HepG2 (cell line): Measurements from ENCODE around the gene INTS7. TPM values are rescaled to one million over a fixed set of nuclear protein-coding genes. Genes with fewer than 3 reads are reported as not detected.

ENCODE experiments used
- ATAC-seq: fragments of 200-7000 bp; cut with Tn5 transposase; 3 replicates; pipeline ENCODE4 v1.9.1; 2020; ENCODE audit warnings: mild to moderate bottlenecking, moderate library complexity
- BruUV-seq: library from RNA; stranded (reverse); fragments of 400-500 nt; replicated peaks from 2 replicates; lab custom pipeline; 2021; lab: Mats Ljungman, UMichigan
- CTCF ChIA-PET: fragments of 300-600 bp; formaldehyde crosslinking; extraction: SDS; loops from one replicate; lab custom pipeline; 2021; ENCODE audit warnings: low total read pairs, inconsistent platforms, low intra/inter-chr PET ratio; lab: Yijun Ruan, JAX
- POLR2A ChIA-PET: fragments of 350-600 bp; sonication (Branson Sonifier 250); formaldehyde crosslinking; loops from one replicate; lab custom pipeline; 2020; ENCODE audit warnings: antibody characterized with exemption, inconsistent platforms; lab: Yijun Ruan, JAX
- DNase-seq: peaks from one replicate; pipeline ENCODE4 v3.0.0-alpha.2; 2015; ENCODE audit warnings: low spot score
- FAIRE-seq: peaks from 3 replicates; lab custom pipeline; 2011; peaks lifted over from hg19 to GRCh38; lab: Jason Lieb, UNC
- H2AFZ ChIP-seq: one replicate; pipeline ENCODE4 v1.6.1; 2011; ENCODE audit warnings: low read length, inconsistent platforms
- H3K27ac ChIP-seq: fragments of 300-600 bp; 3 replicates; pipeline ENCODE4 v1.8.0; 2011; ENCODE audit warnings: mixed run types, mild to moderate bottlenecking, mixed read lengths, low read length, inconsistent platforms; ENCODE audit not compliant: insufficient read depth; ENCODE audit errors: extremely low read length
- H3K27me3 ChIP-seq, 2 experiments: fragments of 200-600 bp in 1 of 2; 2 replicates in 1 of 2; 3 replicates in 1 of 2; pipeline versions ENCODE4 v1.6.0 to v1.8.0; 2011; ENCODE audit warnings: low read length in 2 of 2, mild to moderate bottlenecking in 2 of 2, moderate library complexity in 2 of 2, inconsistent platforms in 1 of 2; ENCODE audit not compliant: insufficient read depth in 2 of 2, control insufficient read depth in 1 of 2
- H3K36me3 ChIP-seq, 2 experiments: fragments of 200-600 bp in 1 of 2; replicated peaks in 1 of 2; 2 replicates in 1 of 2; 3 replicates in 1 of 2; pipeline versions ENCODE4 v1.5.1 to v1.8.0; 2011; ENCODE audit warnings: low read length in 2 of 2, inconsistent platforms in 1 of 2; ENCODE audit not compliant: insufficient read depth in 2 of 2, control insufficient read depth in 1 of 2
- H3K4me1 ChIP-seq: 2 replicates; pipeline ENCODE4 v1.5.1; 2012; ENCODE audit warnings: low read length, inconsistent platforms; ENCODE audit not compliant: insufficient read depth
- H3K4me2 ChIP-seq: 2 replicates; pipeline ENCODE4 v1.6.0; 2011; ENCODE audit warnings: low read depth, low read length, inconsistent platforms
- H3K4me3 ChIP-seq, 3 experiments: fragments of 200-600 bp in 1 of 3; sonication (generic), shearing (Covaris generic) in 1 of 3; replicated peaks in 1 of 3; 2 replicates each; pipeline ENCODE4 v1.5.1; 2011 to 2016; ENCODE audit warnings: low read length in 3 of 3, inconsistent platforms in 2 of 3, low read depth in 2 of 3, mild to moderate bottlenecking in 2 of 3, control low read depth in 1 of 3, mixed read lengths in 1 of 3; ENCODE audit not compliant: insufficient read depth in 1 of 3
- H3K79me2 ChIP-seq: one replicate; pipeline ENCODE4 v1.6.1; 2011; ENCODE audit warnings: low read length, inconsistent platforms; ENCODE audit not compliant: insufficient read depth
- H3K9ac ChIP-seq: 2 replicates; pipeline ENCODE4 v1.6.0; 2011; ENCODE audit warnings: mild to moderate bottlenecking, low read depth, low read length, inconsistent platforms; ENCODE audit not compliant: insufficient read depth
- H3K9me3 ChIP-seq: 2 replicates; pipeline ENCODE4 v1.5.1; 2012; ENCODE audit warnings: mild to moderate bottlenecking, low read length
- H4K20me1 ChIP-seq: 2 replicates; pipeline ENCODE4 v1.6.0; 2011; ENCODE audit warnings: inconsistent platforms, mild to moderate bottlenecking, low read length, moderate library complexity; ENCODE audit not compliant: insufficient read depth
- ATF3 ChIP-seq: sonication (generic); formaldehyde crosslinking; IDR thresholded peaks from 2 replicates; pipeline ENCODE4 v1.4.0; 2020; ENCODE audit warnings: missing genetic modification reagents
- FOXA3 ChIP-seq: IDR thresholded peaks from 2 replicates; pipeline ENCODE4 v1.6.1; 2016; ENCODE audit warnings: missing genetic modification reagents, missing compliant biosample characterization
- IKZF4 ChIP-seq: sonication (generic); formaldehyde crosslinking; IDR thresholded peaks from 2 replicates; pipeline ENCODE4 v1.5.1; 2020; ENCODE audit warnings: borderline replicate concordance, mild to moderate bottlenecking, low read depth, missing genetic modification reagents; ENCODE audit errors: not compliant biosample characterization
- IRX3 ChIP-seq: sonication (generic); formaldehyde crosslinking; IDR thresholded peaks from 2 replicates; pipeline ENCODE4 v1.8.1; 2023; ENCODE audit warnings: mild to moderate bottlenecking, low read depth, missing genetic modification reagents, borderline replicate concordance
- MAF1 ChIP-seq: sonication (generic); formaldehyde crosslinking; IDR thresholded peaks from 2 replicates; pipeline ENCODE4 v1.5.0; 2020; ENCODE audit warnings: missing genetic modification reagents, borderline replicate concordance
- MTF2 ChIP-seq: sonication (generic); formaldehyde crosslinking; IDR thresholded peaks from 2 replicates; pipeline ENCODE4 v1.5.0; 2020; ENCODE audit warnings: missing genetic modification reagents, borderline replicate concordance
- NFIB ChIP-seq: sonication (generic); formaldehyde crosslinking; IDR thresholded peaks from 2 replicates; pipeline ENCODE4 v1.9.0; 2021; ENCODE audit warnings: missing genetic modification reagents, mild to moderate bottlenecking, borderline replicate concordance
- PAF1 ChIP-seq: IDR thresholded peaks from 2 replicates; pipeline ENCODE4 v1.6.1; 2016; ENCODE audit warnings: missing genetic modification reagents, missing compliant biosample characterization
- PAWR ChIP-seq: sonication (generic); formaldehyde crosslinking; IDR thresholded peaks from 2 replicates; pipeline ENCODE4 v1.4.0; 2020; ENCODE audit warnings: missing genetic modification reagents, mild to moderate bottlenecking, borderline replicate concordance
- PRPF4 ChIP-seq: fragments of 200-400 bp; formaldehyde crosslinking; IDR thresholded peaks from 2 replicates; pipeline ENCODE4 v1.6.1; 2016; ENCODE audit warnings: low read length, low read depth; ENCODE audit not compliant: poor library complexity, severe bottlenecking
- RFX3 ChIP-seq: IDR thresholded peaks from 2 replicates; pipeline ENCODE4 v1.6.1; 2016; ENCODE audit warnings: missing biosample characterization, missing genetic modification reagents
- SAP130 ChIP-seq: IDR thresholded peaks from 2 replicates; pipeline ENCODE4 v1.6.1; 2016; ENCODE audit warnings: low read depth
- SCMH1 ChIP-seq: sonication (generic); formaldehyde crosslinking; IDR thresholded peaks from 2 replicates; pipeline ENCODE4 v1.9.0; 2021; ENCODE audit warnings: missing genetic modification reagents, mild to moderate bottlenecking, borderline replicate concordance
- SOX13 ChIP-seq, 3 experiments: fragments of 450-650 bp in 1 of 3; sonication (generic) in 1 of 3; formaldehyde crosslinking in 1 of 3; IDR thresholded peaks in 2 of 3; conservative IDR thresholded peaks in 1 of 3; 2 replicates each; pipeline versions ENCODE4 v1.5.0 to v1.6.1; 2016 to 2020; ENCODE audit warnings: antibody characterized with exemption in 1 of 3, mild to moderate bottlenecking in 1 of 3, missing compliant biosample characterization in 1 of 3, missing genetic modification reagents in 1 of 3, moderate library complexity in 1 of 3
- SOX5 ChIP-seq: IDR thresholded peaks from 2 replicates; pipeline ENCODE4 v1.6.1; 2016; ENCODE audit warnings: borderline replicate concordance
- SOX6 ChIP-seq, 2 experiments: fragments of 450-650 bp in 1 of 2; sonication (generic) in 1 of 2; formaldehyde crosslinking in 1 of 2; IDR thresholded peaks; 2 replicates each; pipeline versions ENCODE4 v1.4.0 to v1.6.1; 2017 to 2020; ENCODE audit warnings: antibody characterized with exemption in 1 of 2, mild to moderate bottlenecking in 1 of 2, missing genetic modification reagents in 1 of 2
- SRSF4 ChIP-seq: fragments of 200-400 bp; formaldehyde crosslinking; IDR thresholded peaks from one replicate; pipeline ENCODE4 v1.6.1; 2018; ENCODE audit warnings: mild to moderate bottlenecking, low read depth, low read length, moderate library complexity; ENCODE audit not compliant: poor library complexity, severe bottlenecking
- SRSF9 ChIP-seq: fragments of 200-400 bp; formaldehyde crosslinking; IDR thresholded peaks from 2 replicates; pipeline ENCODE4 v1.6.1; 2018; ENCODE audit warnings: borderline replicate concordance, mild to moderate bottlenecking, low read depth, low read length; ENCODE audit not compliant: insufficient read depth, poor library complexity, severe bottlenecking
- TEAD3 ChIP-seq: optimal IDR thresholded peaks from 2 replicates; pipeline ENCODE3; 2016; ENCODE audit warnings: borderline replicate concordance
- TGIF2 ChIP-seq: IDR thresholded peaks from 2 replicates; pipeline ENCODE4 v1.6.1; 2016; ENCODE audit warnings: control low read depth, missing compliant biosample characterization
- U2AF1 ChIP-seq: fragments of 200-400 bp; formaldehyde crosslinking; optimal IDR thresholded peaks from 2 replicates; pipeline ENCODE3; 2017; ENCODE audit warnings: mild to moderate bottlenecking, low read depth, low read length
- ZBTB33 ChIP-seq: sonication (generic); formaldehyde crosslinking; IDR thresholded peaks from 2 replicates; pipeline ENCODE4 v1.4.0; 2020; ENCODE audit warnings: missing genetic modification reagents
- ZNF350 ChIP-seq: sonication (generic); formaldehyde crosslinking; IDR thresholded peaks from 2 replicates; pipeline ENCODE4 v1.4.0; 2020; ENCODE audit warnings: mild to moderate bottlenecking, low read depth, missing genetic modification reagents, borderline replicate concordance
- ZNF549 ChIP-seq: sonication (generic); formaldehyde crosslinking; IDR thresholded peaks from 2 replicates; pipeline ENCODE4 v1.5.0; 2020; ENCODE audit warnings: missing genetic modification reagents
- WGBS: methylation state at CpG from one replicate; pipeline ENCODE4 v1.1.6; 2017; ENCODE audit warnings: low lambda C conversion rate; 5-methylcytosine and 5-hydroxymethylcytosine counted together
- in situ Hi-C: cut with HindIII; loops from 2 replicates; pipeline ENCODE4 v1.10.0; 2017; ENCODE audit warnings: low pct_unique_long_range_greater_than_20kb; ENCODE audit not compliant: extremely low pct_ligation_motif_present
- intact Hi-C: fragments of 100-400 bp; cut with micrococcal nuclease; formaldehyde crosslinking; loops from one replicate; pipeline ENCODE4 v1.10.0; 2022; ENCODE audit not compliant: unreplicated experiment
- polyA plus RNA-seq, 8 experiments: library from polyadenylated mRNA; depleted of rRNA in 3 of 8; stranded (reverse) in 7 of 8; unstranded in 1 of 8; fragments of >200 nt; fragmentation: Illumina TruSeq in 4 of 8; extraction: Trizol in 4 of 8; gene quantifications; 2 replicates each; pipeline versions ENCODE4 v1.2.1 to v1.2.3, GENCODE V29; 2011 to 2016; ENCODE audit warnings: low read depth in 4 of 8, missing spikeins in 1 of 8, mixed read lengths in 1 of 8; ENCODE audit not compliant: insufficient read depth in 1 of 8
- total RNA-seq, 5 experiments: library from RNA; depleted of rRNA; stranded (reverse); fragments of >200 nt; fragmentation: Illumina TruSeq; extraction: Trizol; gene quantifications; 2 replicates each; pipeline ENCODE4 v1.2.3, GENCODE V29; 2016; ENCODE audit warnings: low read depth in 1 of 5

INTS7 gene
- total and polyA plus RNA-seq, 2 of the 13 experiments (the other 11 are each of a cell fraction or from before 2014, with no cell fraction given) = 18.3 to 22.4 TPM

- WGBS = 16% methylated on average over 5 of the region's 5 CpGs
- in situ Hi-C loops = no loop called here
- H3K4me3 ChIP-seq = no peak overlapping the region; a peak in 1 of 6 replicates
- intact Hi-C loops = no loop called here
- no peaks in the 10 kb centered on the region for H3K36me3 ChIP-seq
- BruUV-seq = no TSS peak
- peak overlapping the region; percentile 41; the same call in 1 of the 2 replicates for H3K4me2 ChIP-seq
- H3K27ac ChIP-seq = no peak overlapping the region
- FAIRE-seq (peak; percentile 52), ATAC-seq (peak; percentile 30; the same call in 2 of the 3 replicates), DNase-seq (peak; percentile 20)
- no peak overlapping the region for H2AFZ ChIP-seq
- CTCF ChIA-PET = no interaction called here
- no peaks in the 10 kb centered on the region for H4K20me1 ChIP-seq
- H3K9ac ChIP-seq = no peak overlapping the region
- H3K9me3 ChIP-seq = no peaks in the 10 kb centered on the region
- POLR2A ChIA-PET = no interaction called here
- peaks cover 80% of the 10 kb centered on the region for H3K4me1 ChIP-seq
- no peaks in the 10 kb centered on the region for H3K79me2 ChIP-seq
- H3K27me3 ChIP-seq = no peaks in the 10 kb centered on the region
- TF ChIP-seq ZNF549 (CRISPR knock-in tag) = no peak
- no peak for TF ChIP-seq SRSF4
- TF ChIP-seq SRSF9 = no peak
- no peak for TF ChIP-seq ATF3 (CRISPR knock-in tag)
- no peak for TF ChIP-seq PAF1 (CRISPR knock-in tag)
- no peak for TF ChIP-seq ZBTB33 (CRISPR knock-in tag)
- no peak for TF ChIP-seq IRX3
- no peak for TF ChIP-seq MTF2 (CRISPR knock-in tag)
- TF ChIP-seq MAF1 (CRISPR knock-in tag) = no peak
- TF ChIP-seq IKZF4 (CRISPR knock-in tag) = no peak
- TF ChIP-seq NFIB = no peak
- TF ChIP-seq SCMH1 (CRISPR knock-in tag) = no peak
- TF ChIP-seq TGIF2 = no peak
- no peak for TF ChIP-seq RFX3 (CRISPR knock-in tag)
- TF ChIP-seq SOX6 (IDR thresholded peaks at IDR 0.05) = no peak
- TF ChIP-seq SOX6 (CRISPR knock-in tag; IDR thresholded peaks at IDR 0.05) = peak; percentile 80
- TF ChIP-seq U2AF1 = no peak
- TF ChIP-seq TEAD3 (CRISPR knock-in tag) = peak; percentile 8
- peak; percentile 49 for TF ChIP-seq FOXA3 (CRISPR knock-in tag)
- TF ChIP-seq PAWR = no peak
- 0 out of 2 replicates have a peak, but pooled peaks have one; percentile 27 for TF ChIP-seq SOX13 (IDR thresholded peaks at IDR 0.05)
- peak in 1 of 2 experiments; percentile 94; a peak in 2 of 4 replicates for TF ChIP-seq SOX13 (CRISPR knock-in tag; conservative IDR thresholded peaks at IDR 0.05 in 1 of 2, IDR thresholded peaks at IDR 0.05 in 1 of 2)
- TF ChIP-seq SAP130 = peak; percentile 19; the same call in 1 of the 2 replicates
- TF ChIP-seq SOX5 (CRISPR knock-in tag) = peak; percentile 91
- TF ChIP-seq PRPF4 = no peak
- TF ChIP-seq ZNF350 = no peak
Observed at GRCh38 chr1:211893260-211893659, 142.1 kb downstream of the INTS7 start.
